OCI-LY3 (cell line): ENCODE data around the gene PLTP.

ENCODE experiments used
- CTCF ChIP-seq: fragments of 200-600, 300-600 bp; sonication (generic); IDR thresholded peaks from 2 replicates; pipeline ENCODE4 v1.5.1; 2014; ENCODE audit warnings: antibody characterized with exemption, low read length, low read depth
- EZH2phosphoT487 ChIP-seq: fragments of 200-600 bp; shearing (Covaris generic); IDR thresholded peaks from 2 replicates; pipeline ENCODE4 v1.6.1; 2018; ENCODE audit warnings: antibody characterized with exemption, mixed run types, low read depth

GRCh38 chr20:45888681-45889080 is 23.3 kb downstream of the PLTP start:
- TF ChIP-seq CTCF = no peak
- no peak for TF ChIP-seq EZH2phosphoT487
